SK-N-MC (cell line): ENCODE measurements around the gene LYZL4.

Experiments
- EZH2 ChIP-seq: fragments of 200-600 bp; sonication (generic); IDR thresholded peaks from one replicate; pipeline ENCODE4 v1.6.1; 2017; ENCODE audit warnings: antibody characterized with exemption
- FOXP2 ChIP-seq: optimal IDR thresholded peaks from 2 replicates; pipeline ENCODE3; 2011; ENCODE audit warnings: mild to moderate bottlenecking, moderate library complexity; ENCODE audit not compliant: insufficient read depth; ENCODE audit errors: extremely low read length, control extremely low read depth
- POLR2AphosphoS5 ChIP-seq: IDR thresholded peaks from 2 replicates; pipeline ENCODE4 v1.6.1; 2012; ENCODE audit warnings: mild to moderate bottlenecking, low read depth, low read length, borderline replicate concordance

- TF ChIP-seq EZH2 (no peak), POLR2AphosphoS5 (no peak), FOXP2 (no peak)
These were observed 42.5 kb downstream of the LYZL4 start for GRCh38 chr3:42367903-42368302.
